ENCODE measurements around the gene PAX2.

DNA sequence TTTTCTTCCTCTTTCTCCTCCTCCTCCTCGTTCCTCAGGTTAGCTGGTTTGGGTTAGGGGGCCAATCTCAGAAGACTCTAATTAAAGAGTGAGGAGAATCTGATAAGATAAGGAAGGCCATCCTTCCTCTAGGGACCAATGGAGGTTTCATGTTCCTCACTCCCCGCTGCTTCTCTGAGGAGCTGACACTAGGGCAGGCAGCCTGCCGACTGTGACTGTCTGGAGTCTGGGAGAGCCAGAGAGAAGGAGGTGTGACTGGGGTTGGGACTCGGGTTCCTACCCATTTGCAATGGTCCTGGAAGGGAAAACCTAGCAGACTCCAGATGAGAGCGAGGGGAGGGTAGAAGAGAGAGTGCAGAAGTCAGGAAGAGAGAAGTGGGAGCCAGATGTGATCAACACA, 15.3 kb downstream of the PAX2 start:
- TF ChIP-seq, protein P1, sequence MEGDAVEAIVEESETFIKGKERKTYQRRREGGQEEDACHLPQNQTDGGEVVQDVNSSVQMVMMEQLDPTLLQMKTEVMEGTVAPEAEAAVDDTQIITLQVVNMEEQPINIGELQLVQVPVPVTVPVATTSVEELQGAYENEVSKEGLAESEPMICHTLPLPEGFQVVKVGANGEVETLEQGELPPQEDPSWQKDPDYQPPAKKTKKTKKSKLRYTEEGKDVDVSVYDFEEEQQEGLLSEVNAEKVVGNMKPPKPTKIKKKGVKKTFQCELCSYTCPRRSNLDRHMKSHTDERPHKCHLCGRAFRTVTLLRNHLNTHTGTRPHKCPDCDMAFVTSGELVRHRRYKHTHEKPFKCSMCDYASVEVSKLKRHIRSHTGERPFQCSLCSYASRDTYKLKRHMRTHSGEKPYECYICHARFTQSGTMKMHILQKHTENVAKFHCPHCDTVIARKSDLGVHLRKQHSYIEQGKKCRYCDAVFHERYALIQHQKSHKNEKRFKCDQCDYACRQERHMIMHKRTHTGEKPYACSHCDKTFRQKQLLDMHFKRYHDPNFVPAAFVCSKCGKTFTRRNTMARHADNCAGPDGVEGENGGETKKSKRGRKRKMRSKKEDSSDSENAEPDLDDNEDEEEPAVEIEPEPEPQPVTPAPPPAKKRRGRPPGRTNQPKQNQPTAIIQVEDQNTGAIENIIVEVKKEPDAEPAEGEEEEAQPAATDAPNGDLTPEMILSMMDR (IDR thresholded peaks at IDR 0.05): no peak
- TF ChIP-seq POLR2A (IDR thresholded peaks at IDR 0.05): no peak

All from esophagus squamous epithelium (tissue), 4 donors.